ENCODE measurements around the gene PELI2. TPM values are rescaled to one million over a fixed set of nuclear protein-coding genes. Genes with fewer than 3 reads are reported as not detected.
A peak's percentile ranks its signal among the peaks of the same experiment; 100 is the strongest.

Gene PELI2
- total RNA-seq, 1 donor from 2014 or later, result 8.7 TPM

GRCh38 chr14:56143025-56143424, 24.8 kb downstream of the PELI2 start:
- Mint-ChIP-seq H3K4me1 (ENCODE audit: low read depth) (peaks cover 32% of the 10 kb centered on the region), H3K27ac (ENCODE audit: unreplicated experiment) (no peak overlapping the region), H3K27me3 (ENCODE audit: low read depth) (peaks cover 2% of the 10 kb centered on the region), H3K4me3 (ENCODE audit: unreplicated experiment) (no peak overlapping the region), H3K9me3 (ENCODE audit: low read depth) (no peaks in the 10 kb centered on the region), H3K36me3 (ENCODE audit: low read depth) (no peaks in the 10 kb centered on the region)
- TF ChIP-seq, protein P1, sequence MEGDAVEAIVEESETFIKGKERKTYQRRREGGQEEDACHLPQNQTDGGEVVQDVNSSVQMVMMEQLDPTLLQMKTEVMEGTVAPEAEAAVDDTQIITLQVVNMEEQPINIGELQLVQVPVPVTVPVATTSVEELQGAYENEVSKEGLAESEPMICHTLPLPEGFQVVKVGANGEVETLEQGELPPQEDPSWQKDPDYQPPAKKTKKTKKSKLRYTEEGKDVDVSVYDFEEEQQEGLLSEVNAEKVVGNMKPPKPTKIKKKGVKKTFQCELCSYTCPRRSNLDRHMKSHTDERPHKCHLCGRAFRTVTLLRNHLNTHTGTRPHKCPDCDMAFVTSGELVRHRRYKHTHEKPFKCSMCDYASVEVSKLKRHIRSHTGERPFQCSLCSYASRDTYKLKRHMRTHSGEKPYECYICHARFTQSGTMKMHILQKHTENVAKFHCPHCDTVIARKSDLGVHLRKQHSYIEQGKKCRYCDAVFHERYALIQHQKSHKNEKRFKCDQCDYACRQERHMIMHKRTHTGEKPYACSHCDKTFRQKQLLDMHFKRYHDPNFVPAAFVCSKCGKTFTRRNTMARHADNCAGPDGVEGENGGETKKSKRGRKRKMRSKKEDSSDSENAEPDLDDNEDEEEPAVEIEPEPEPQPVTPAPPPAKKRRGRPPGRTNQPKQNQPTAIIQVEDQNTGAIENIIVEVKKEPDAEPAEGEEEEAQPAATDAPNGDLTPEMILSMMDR (IDR thresholded peaks at IDR 0.05), result no peak
- no peak for DNase-seq (ENCODE audit: low spot score)

DNA sequence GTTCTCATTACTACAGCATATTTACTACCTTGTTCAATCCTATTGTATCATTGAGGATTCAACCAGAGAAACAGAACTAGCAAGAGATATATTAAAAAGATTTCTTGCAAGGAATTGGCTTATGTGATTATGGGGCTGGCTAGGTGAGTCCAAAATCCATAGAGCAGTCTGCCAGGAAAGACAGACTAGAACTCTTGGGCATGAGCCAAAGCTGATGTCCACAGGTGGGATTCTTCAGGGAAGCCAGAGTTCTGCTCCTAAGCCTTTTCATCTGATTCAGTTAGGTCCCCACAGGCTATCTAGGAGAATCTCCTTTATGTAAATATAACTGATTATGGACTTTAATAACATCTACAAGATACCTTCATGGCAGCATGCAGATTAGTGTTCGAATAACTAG, 26.0 kb downstream of the PELI2 start:
- H3K9me3 Mint-ChIP-seq (ENCODE audit: low read depth), result no peaks in the 10 kb centered on the region
- H3K27me3 Mint-ChIP-seq (ENCODE audit: low read depth), result no peaks in the 10 kb centered on the region
- TF ChIP-seq, protein P1 (IDR thresholded peaks at IDR 0.05), result no peak
- H3K36me3 Mint-ChIP-seq (ENCODE audit: low read depth), result no peaks in the 10 kb centered on the region
- no peak overlapping the region for H3K4me3 Mint-ChIP-seq (ENCODE audit: unreplicated experiment)
- DNase-seq (ENCODE audit: low spot score), result no peak
- peaks cover 38% of the 10 kb centered on the region for H3K4me1 Mint-ChIP-seq (ENCODE audit: low read depth)
- H3K27ac Mint-ChIP-seq (ENCODE audit: unreplicated experiment), result no peak overlapping the region

GRCh38 chr14:56145181-56145769, 27.1 kb downstream of the PELI2 start:
- DNase-seq (ENCODE audit: low spot score), result no peak
- H3K4me1 Mint-ChIP-seq (ENCODE audit: low read depth), result peaks cover 38% of the 10 kb centered on the region
- no peaks in the 10 kb centered on the region for H3K9me3 Mint-ChIP-seq (ENCODE audit: low read depth)
- no peak overlapping the region for H3K4me3 Mint-ChIP-seq (ENCODE audit: unreplicated experiment)
- TF ChIP-seq, protein P1 (IDR thresholded peaks at IDR 0.05), result no peak
- H3K36me3 Mint-ChIP-seq (ENCODE audit: low read depth), result no peaks in the 10 kb centered on the region
- H3K27ac Mint-ChIP-seq (ENCODE audit: unreplicated experiment), result peak overlapping the region; percentile 68
- H3K27me3 Mint-ChIP-seq (ENCODE audit: low read depth), result no peaks in the 10 kb centered on the region

DNA sequence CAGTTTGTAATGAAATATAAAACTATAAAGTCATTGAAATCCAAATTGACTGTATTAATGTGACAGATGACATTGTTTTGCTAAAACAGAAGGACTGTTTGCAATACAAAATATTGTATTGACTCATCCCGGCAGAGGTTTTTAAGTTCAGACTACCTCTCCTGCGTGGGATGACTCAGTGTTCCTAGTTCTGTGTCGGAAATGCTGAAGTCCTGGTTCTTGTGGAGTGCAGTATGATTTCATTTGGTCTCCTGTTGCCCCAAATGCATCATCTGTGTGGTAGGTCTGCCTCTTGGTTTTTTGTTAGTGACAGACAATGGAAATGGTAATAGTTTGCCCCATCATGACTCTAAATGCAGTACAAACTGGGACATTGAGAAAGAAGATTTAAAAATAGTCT, 27.8 kb downstream of the PELI2 start:
- peak overlapping the region; percentile 28 for H3K27ac Mint-ChIP-seq (ENCODE audit: unreplicated experiment)
- no peak for DNase-seq (ENCODE audit: low spot score)
- H3K4me1 Mint-ChIP-seq (ENCODE audit: low read depth), result peaks cover 38% of the 10 kb centered on the region
- no peak overlapping the region for H3K4me3 Mint-ChIP-seq (ENCODE audit: unreplicated experiment)
- no peaks in the 10 kb centered on the region for H3K36me3 Mint-ChIP-seq (ENCODE audit: low read depth)
- H3K27me3 Mint-ChIP-seq (ENCODE audit: low read depth), result no peaks in the 10 kb centered on the region
- H3K9me3 Mint-ChIP-seq (ENCODE audit: low read depth), result no peaks in the 10 kb centered on the region
- TF ChIP-seq, protein P1 (IDR thresholded peaks at IDR 0.05), result no peak

DNA sequence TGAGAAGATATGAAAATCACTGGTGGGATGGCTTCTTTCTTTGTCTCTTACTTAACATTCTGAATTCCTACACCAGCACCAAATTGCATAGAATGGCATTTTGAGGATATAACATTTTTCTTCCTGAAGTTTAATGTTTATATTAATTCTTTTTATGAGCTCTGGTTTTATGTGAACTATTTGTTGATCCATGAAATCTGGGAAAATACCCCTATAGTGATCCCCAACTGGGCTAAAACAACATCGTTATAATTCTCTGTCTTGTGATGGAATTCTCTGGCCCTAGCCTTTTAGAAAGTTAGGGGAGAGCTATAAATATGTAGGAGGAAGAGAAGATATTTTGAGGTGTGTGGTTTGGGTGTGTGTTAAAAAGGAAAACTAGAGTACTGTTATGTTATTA, 29.2 kb downstream of the PELI2 start:
- no peaks in the 10 kb centered on the region for H3K9me3 Mint-ChIP-seq (ENCODE audit: low read depth)
- H3K4me3 Mint-ChIP-seq (ENCODE audit: unreplicated experiment), result no peak overlapping the region
- no peaks in the 10 kb centered on the region for H3K27me3 Mint-ChIP-seq (ENCODE audit: low read depth)
- H3K36me3 Mint-ChIP-seq (ENCODE audit: low read depth), result no peaks in the 10 kb centered on the region
- no peak for DNase-seq (ENCODE audit: low spot score)
- no peak overlapping the region for H3K27ac Mint-ChIP-seq (ENCODE audit: unreplicated experiment)
- H3K4me1 Mint-ChIP-seq (ENCODE audit: low read depth), result peaks cover 38% of the 10 kb centered on the region
- TF ChIP-seq, protein P1 (IDR thresholded peaks at IDR 0.05), result no peak

Data from chondrocyte (in vitro differentiated cells).